Uterus (tissue), 4 donors: Measurements from ENCODE around the gene EIF5A. TPM values are rescaled to one million over a fixed set of nuclear protein-coding genes. Genes with fewer than 3 reads are reported as not detected.

Experiments
- DNase-seq, 2 donors: peaks; one replicate each; pipeline ENCODE4 v3.0.0-alpha.2; 2019 to 2020
- H3K27ac ChIP-seq, 2 donors: fragments of 200-600 bp; sonication (generic); 1 replicate in 1 of 2; 2 replicates in 1 of 2; pipeline ENCODE4 v1.5.1; 2016 to 2018
- H3K27me3 ChIP-seq, 2 donors: fragments of 200-600 bp; sonication (generic); one replicate each; pipeline ENCODE4 v1.5.1; 2018 to 2019; ENCODE audit warnings: control low read depth in 1 of 2
- H3K36me3 ChIP-seq, 2 donors: fragments of 200-600 bp; sonication (generic); one replicate each; pipeline ENCODE4 v1.5.1; 2019; ENCODE audit warnings: control low read depth in 1 of 2
- H3K4me1 ChIP-seq, 2 donors: fragments of 200-600 bp; sonication (generic); one replicate each; pipeline ENCODE4 v1.5.1; 2018 to 2019; ENCODE audit warnings: control low read depth in 1 of 2
- H3K4me3 ChIP-seq, 2 donors: fragments of 200-600 bp; sonication (generic); 1 replicate in 1 of 2; 2 replicates in 1 of 2; pipeline ENCODE4 v1.5.1; 2018 to 2019; ENCODE audit warnings: mild to moderate bottlenecking in 1 of 2
- H3K9me3 ChIP-seq, 2 donors: fragments of 200-600 bp; sonication (generic); one replicate each; pipeline ENCODE4 v1.5.1; 2019; ENCODE audit warnings: control low read depth in 1 of 2
- CTCF ChIP-seq, 4 experiments: fragments of 200-600 bp in 2 of 4; fragments of 450-650 bp in 2 of 4; sonication (generic) in 2 of 4; IDR thresholded peaks; one replicate each; pipeline ENCODE4 v1.5.1; 2016 to 2019; ENCODE audit warnings: antibody characterized with exemption in 4 of 4, mild to moderate bottlenecking in 2 of 4, moderate library complexity in 1 of 4
- POLR2A ChIP-seq, 2 donors: fragments of 450-650 bp; IDR thresholded peaks; one replicate each; pipeline ENCODE4 v1.6.1; 2016; ENCODE audit warnings: antibody characterized with exemption in 2 of 2, mild to moderate bottlenecking in 1 of 2, moderate library complexity in 1 of 2
- intact Hi-C: fragments of 100-400 bp; cut with DNase I; formaldehyde crosslinking; loops from one replicate; pipeline ENCODE4 v1.15.1; 2023; ENCODE audit warnings: low total_unique reads
- total RNA-seq, 4 donors: library from RNA; depleted of rRNA in 3 of 4; stranded (reverse); fragments of >200 nt in 3 of 4; gene quantifications; one replicate each; pipeline versions ENCODE4 v1.1.0 to v1.2.4, GENCODE V29; 2014 to 2023
- donor health status: DM: yes; HTN: yes; CAD: no.

Gene EIF5A
- total RNA-seq, 4 donors from 2014 or later = 75.3 to 219 (median 198) TPM

GRCh38 chr17:7263801-7264078 is 43.7 kb upstream of the EIF5A start:
- no peaks in the 10 kb centered on the region for H3K9me3 ChIP-seq
- H3K4me3 ChIP-seq = no peak overlapping the region
- no peak overlapping the region for H3K27ac ChIP-seq
- DNase-seq = no peak
- intact Hi-C loops = no loop called here
- no peaks in the 10 kb centered on the region for H3K4me1 ChIP-seq
- no peak for TF ChIP-seq CTCF (IDR thresholded peaks at IDR 0.05)
- no peak for TF ChIP-seq POLR2A (IDR thresholded peaks at IDR 0.05)
- no peaks in the 10 kb centered on the region for H3K36me3 ChIP-seq
- H3K27me3 ChIP-seq = peaks cover 21 to 27% of the 10 kb centered on the region in 2 donors

GRCh38 chr17:7266784-7267183 is 40.6 kb upstream of the EIF5A start:
- Histone ChIP-seq H3K27me3 (peaks cover 14 to 17% of the 10 kb centered on the region in 2 donors), H3K36me3 (no peaks in the 10 kb centered on the region), H3K9me3 (no peaks in the 10 kb centered on the region), H3K4me3 (no peak overlapping the region), H3K4me1 (no peaks in the 10 kb centered on the region), H3K27ac (no peak overlapping the region)
- DNase-seq = no peak
- intact Hi-C loops = no loop called here
- TF ChIP-seq CTCF (IDR thresholded peaks at IDR 0.05) (no peak), POLR2A (IDR thresholded peaks at IDR 0.05) (no peak)

GRCh38 chr17:7279448-7279847 is 28.0 kb upstream of the EIF5A start:
- Histone ChIP-seq H3K4me3 (no peak overlapping the region), H3K27me3 (no peaks in the 10 kb centered on the region), H3K36me3 (no peaks in the 10 kb centered on the region), H3K27ac (no peak overlapping the region), H3K4me1 (peaks cover 0 to 16% of the 10 kb centered on the region in 2 donors), H3K9me3 (no peaks in the 10 kb centered on the region)
- TF ChIP-seq POLR2A (IDR thresholded peaks at IDR 0.05) (no peak), CTCF (IDR thresholded peaks at IDR 0.05) (no peak)
- intact Hi-C loops = no loop called here
- DNase-seq = no peak

GRCh38 chr17:7280519-7281073 is 26.8 kb upstream of the EIF5A start:
- Histone ChIP-seq H3K27ac (peak overlapping the region; percentile 75 to 90), H3K4me1 (peaks cover 0 to 16% of the 10 kb centered on the region in 2 donors), H3K36me3 (no peaks in the 10 kb centered on the region), H3K4me3 (peak overlapping the region; percentile 34 to 42), H3K9me3 (no peaks in the 10 kb centered on the region), H3K27me3 (no peaks in the 10 kb centered on the region)
- intact Hi-C loops = loop anchor here (2.0 kb wide), 1 partner anchor 16 kb away; no protein-coding TSS in a partner anchor
- peak; percentile 77 to 87 for DNase-seq
- TF ChIP-seq POLR2A (IDR thresholded peaks at IDR 0.05) = no peak
- TF ChIP-seq CTCF (IDR thresholded peaks at IDR 0.05) = peak; percentile 94 to 98 (median 96)

- DNase-seq = peak; percentile 93 to 95
- Histone ChIP-seq H3K27me3 (no peaks in the 10 kb centered on the region), H3K9me3 (no peaks in the 10 kb centered on the region), H3K4me3 (peak within 1 kb of the TSS; percentile 34 to 42), H3K4me1 (peaks cover 0 to 16% of the 10 kb centered on the region in 2 donors), H3K27ac (peak within 1 kb of the TSS; percentile 75 to 90), H3K36me3 (no peaks in the 10 kb centered on the region)
- intact Hi-C loops = loop anchor here (2.0 kb wide), 1 partner anchor 15 kb away; no protein-coding TSS in a partner anchor
- peak in 1 of 4 experiments; percentile 21 for TF ChIP-seq CTCF (IDR thresholded peaks at IDR 0.05)
- peak in 1 of 2 donors; percentile 31 for TF ChIP-seq POLR2A (IDR thresholded peaks at IDR 0.05)
Measured at GRCh38 chr17:7281074-7281952, 26.1 kb upstream of the EIF5A start, which contains the start of gene SLC2A4. SLC2A4 (plus strand) TSS chr17:7281718; CDS start chr17:7281935, 217 bp downstream.
